IPS-20b (cell line): ENCODE results near the gene UBXN10.
A peak's percentile ranks its signal among the peaks of the same experiment; 100 is the strongest.
"Not testable (repeated sequence)": the region's sequence is repeated elsewhere in the genome, so short reads cannot be mapped to it uniquely, and the experiment has no call there.

Source experiments
- H3K27ac ChIP-seq: one replicate; pipeline ENCODE4 v1.5.1; 2013; ENCODE audit warnings: low read length
- H3K27me3 ChIP-seq: 2 replicates; pipeline ENCODE4 v1.6.1; 2013; ENCODE audit warnings: mild to moderate bottlenecking, low read length, inconsistent platforms; ENCODE audit not compliant: insufficient read depth
- H3K36me3 ChIP-seq: 2 replicates; pipeline ENCODE4 v1.6.1; 2013; ENCODE audit warnings: low read depth, mild to moderate bottlenecking, inconsistent platforms, low read length, moderate library complexity; ENCODE audit not compliant: insufficient read depth
- H3K4me1 ChIP-seq: 2 replicates; pipeline ENCODE4 v1.6.1; 2013; ENCODE audit warnings: mild to moderate bottlenecking, control low read depth, inconsistent platforms, low read length, moderate library complexity; ENCODE audit not compliant: insufficient read depth
- H3K4me3 ChIP-seq: 2 replicates; pipeline ENCODE4 v1.5.1; 2013; ENCODE audit warnings: mild to moderate bottlenecking, low read length, inconsistent platforms
- H3K9ac ChIP-seq: 2 replicates; pipeline ENCODE4 v1.6.1; 2013; ENCODE audit warnings: low read depth, mild to moderate bottlenecking, inconsistent platforms, low read length, moderate library complexity
- H3K9me3 ChIP-seq: 2 replicates; pipeline ENCODE4 v1.6.1; 2013; ENCODE audit warnings: mild to moderate bottlenecking, low read depth, low read length, inconsistent platforms; ENCODE audit not compliant: insufficient read depth

Gene UBXN10

GRCh38 chr1:20212685-20213331 is 26.9 kb downstream of the UBXN10 start:
- no peak overlapping the region for H3K27ac ChIP-seq
- H3K36me3 ChIP-seq = no peaks in the 10 kb centered on the region
- H3K9me3 ChIP-seq = no peaks in the 10 kb centered on the region
- H3K4me3 ChIP-seq = peak overlapping the region; percentile 18; the same call in 1 of the 2 replicates
- H3K4me1 ChIP-seq = peaks cover 4% of the 10 kb centered on the region; the same call in 1 of the 2 replicates
- peaks cover 9% of the 10 kb centered on the region; the same call in 1 of the 2 replicates for H3K27me3 ChIP-seq
- H3K9ac ChIP-seq = peak overlapping the region; percentile 45; the same call in 1 of the 2 replicates

GRCh38 chr1:20215716-20216115 is 29.8 kb downstream of the UBXN10 start:
- H3K27me3 ChIP-seq = peaks cover 9% of the 10 kb centered on the region; the same call in 1 of the 2 replicates
- no peaks in the 10 kb centered on the region for H3K36me3 ChIP-seq
- H3K9ac ChIP-seq = no peak overlapping the region
- no peaks in the 10 kb centered on the region for H3K9me3 ChIP-seq
- H3K4me1 ChIP-seq = peaks cover 4% of the 10 kb centered on the region; the same call in 1 of the 2 replicates
- no peak overlapping the region for H3K4me3 ChIP-seq
- no peak overlapping the region for H3K27ac ChIP-seq

- Histone ChIP-seq H3K27me3 (peaks cover 10% of the 10 kb centered on the region; the same call in 1 of the 2 replicates), H3K9me3 (no peaks in the 10 kb centered on the region), H3K36me3 (no peaks in the 10 kb centered on the region), H3K9ac (no peak overlapping the region), H3K27ac (no peak overlapping the region), H3K4me3 (no peak overlapping the region), H3K4me1 (peaks cover 4% of the 10 kb centered on the region; the same call in 1 of the 2 replicates)
These were observed 30.7 kb downstream of the UBXN10 start for GRCh38 chr1:20216574-20216973.

GRCh38 chr1:20219053-20219452 is 33.2 kb downstream of the UBXN10 start:
- H3K9me3 ChIP-seq, H3K4me3 ChIP-seq, H3K36me3 ChIP-seq, H3K9ac ChIP-seq, H3K4me1 ChIP-seq, H3K27ac ChIP-seq: not testable (repeated sequence)
- H3K27me3 ChIP-seq = peaks cover 33% of the 10 kb centered on the region

DNA sequence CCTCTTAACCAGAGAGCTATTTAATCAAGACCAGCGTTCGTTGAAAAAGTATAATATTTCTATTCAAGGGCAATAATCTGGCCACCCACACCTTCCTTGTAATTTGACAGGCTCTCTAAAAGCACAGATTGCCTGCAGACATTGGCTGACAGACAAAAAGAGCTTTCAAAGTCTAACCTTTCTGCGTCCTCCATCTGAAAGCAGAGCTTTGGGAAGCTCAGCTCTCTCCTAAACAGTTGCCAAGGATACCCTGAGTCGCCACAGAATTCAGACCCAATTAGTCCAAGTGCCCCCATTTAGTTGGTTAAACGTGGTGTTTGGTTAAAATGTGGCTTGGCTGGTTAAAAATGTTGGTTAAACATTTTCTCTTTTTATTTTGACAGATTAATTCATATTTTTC is 34.1 kb downstream of the UBXN10 start:
- Histone ChIP-seq H3K36me3 (no peaks in the 10 kb centered on the region), H3K9ac (no peak overlapping the region), H3K4me3 (no peak overlapping the region), H3K9me3 (no peaks in the 10 kb centered on the region), H3K27ac (no peak overlapping the region), H3K4me1 (no peaks in the 10 kb centered on the region), H3K27me3 (peaks cover 37% of the 10 kb centered on the region)

- Histone ChIP-seq H3K27ac (no peak overlapping the region), H3K4me3 (no peak overlapping the region), H3K36me3 (no peaks in the 10 kb centered on the region), H3K9me3 (no peaks in the 10 kb centered on the region), H3K9ac (no peak overlapping the region), H3K27me3 (peaks cover 43% of the 10 kb centered on the region), H3K4me1 (no peaks in the 10 kb centered on the region)
These were observed 37.2 kb downstream of the UBXN10 start for GRCh38 chr1:20223106-20223505.

GRCh38 chr1:20223551-20224419 is 37.9 kb downstream of the UBXN10 start:
- peak overlapping the region; percentile 24; the same call in 1 of the 2 replicates for H3K4me3 ChIP-seq
- H3K36me3 ChIP-seq = no peaks in the 10 kb centered on the region
- H3K9me3 ChIP-seq = no peaks in the 10 kb centered on the region
- H3K27ac ChIP-seq = no peak overlapping the region
- H3K27me3 ChIP-seq = peaks cover 48% of the 10 kb centered on the region
- H3K4me1 ChIP-seq = no peaks in the 10 kb centered on the region
- H3K9ac ChIP-seq = no peak overlapping the region

- Histone ChIP-seq H3K4me1 (no peaks in the 10 kb centered on the region), H3K27me3 (peaks cover 51% of the 10 kb centered on the region), H3K9ac (no peak overlapping the region), H3K9me3 (no peaks in the 10 kb centered on the region), H3K27ac (no peak overlapping the region), H3K4me3 (no peak overlapping the region), H3K36me3 (no peaks in the 10 kb centered on the region)
These were observed 38.6 kb downstream of the UBXN10 start for GRCh38 chr1:20224546-20224945.

GRCh38 chr1:20227704-20228103 is 41.8 kb downstream of the UBXN10 start:
- Histone ChIP-seq H3K4me1 (no peaks in the 10 kb centered on the region), H3K9ac (no peak overlapping the region), H3K4me3 (no peak overlapping the region), H3K36me3 (no peaks in the 10 kb centered on the region), H3K27ac (no peak overlapping the region), H3K9me3 (no peaks in the 10 kb centered on the region), H3K27me3 (peaks cover 39% of the 10 kb centered on the region)

- Histone ChIP-seq H3K9ac (no peak overlapping the region), H3K27me3 (peaks cover 32% of the 10 kb centered on the region), H3K36me3 (no peaks in the 10 kb centered on the region), H3K4me3 (no peak overlapping the region), H3K4me1 (no peaks in the 10 kb centered on the region), H3K27ac (no peak overlapping the region), H3K9me3 (no peaks in the 10 kb centered on the region)
These were observed 42.5 kb downstream of the UBXN10 start for GRCh38 chr1:20228314-20228825.

- Histone ChIP-seq H3K9me3 (no peaks in the 10 kb centered on the region), H3K27me3 (peaks cover 26% of the 10 kb centered on the region), H3K36me3 (no peaks in the 10 kb centered on the region), H3K4me3 (no peak overlapping the region), H3K9ac (no peak overlapping the region), H3K27ac (no peak overlapping the region), H3K4me1 (no peaks in the 10 kb centered on the region)
These were observed 43.3 kb downstream of the UBXN10 start for GRCh38 chr1:20229171-20229570.
